ES-I3 (cell line): ENCODE measurements around the gene KRTAP21-1.

Source experiments
- H3K36me3 ChIP-seq: 2 replicates; pipeline ENCODE4 v1.6.1; 2013; ENCODE audit warnings: mild to moderate bottlenecking, low read length, control low read depth, moderate library complexity; ENCODE audit not compliant: insufficient read depth
- H3K4me1 ChIP-seq: 2 replicates; pipeline ENCODE4 v1.6.1; 2013; ENCODE audit warnings: mild to moderate bottlenecking, control low read depth, low read length; ENCODE audit not compliant: insufficient read depth
- H3K9ac ChIP-seq: 2 replicates; pipeline ENCODE4 v1.6.1; 2013; ENCODE audit warnings: low read depth, mild to moderate bottlenecking, low read length, moderate library complexity
- H3K9me3 ChIP-seq: 2 replicates; pipeline ENCODE4 v1.6.1; 2013; ENCODE audit warnings: mild to moderate bottlenecking, low read length, moderate library complexity; ENCODE audit not compliant: control insufficient read depth, insufficient read depth

The KRTAP21-1 gene

DNA sequence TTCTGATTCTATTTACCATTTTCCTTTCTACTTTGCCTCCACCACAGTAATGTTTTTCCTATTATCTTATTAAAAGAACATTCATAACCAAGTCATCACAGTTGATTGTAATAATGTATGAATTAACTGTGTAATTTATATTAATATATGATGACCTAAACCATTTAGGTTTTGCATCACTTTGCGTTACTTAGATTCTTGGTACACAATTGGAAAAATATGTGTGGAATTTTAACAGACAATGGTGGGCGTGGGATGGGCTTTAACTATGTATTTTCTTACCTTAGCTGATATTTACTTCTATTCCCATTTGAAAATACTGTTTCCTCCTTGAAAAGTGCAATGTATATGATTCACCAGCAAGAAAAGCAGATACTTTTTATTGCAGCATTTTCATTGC, 40.3 kb downstream of the KRTAP21-1 start:
- H3K9ac ChIP-seq, result no peak overlapping the region
- H3K9me3 ChIP-seq, result no peaks in the 10 kb centered on the region; the same call in 1 of the 2 replicates
- no peaks in the 10 kb centered on the region; the same call in 1 of the 2 replicates for H3K4me1 ChIP-seq
- H3K36me3 ChIP-seq, result no peaks in the 10 kb centered on the region

DNA sequence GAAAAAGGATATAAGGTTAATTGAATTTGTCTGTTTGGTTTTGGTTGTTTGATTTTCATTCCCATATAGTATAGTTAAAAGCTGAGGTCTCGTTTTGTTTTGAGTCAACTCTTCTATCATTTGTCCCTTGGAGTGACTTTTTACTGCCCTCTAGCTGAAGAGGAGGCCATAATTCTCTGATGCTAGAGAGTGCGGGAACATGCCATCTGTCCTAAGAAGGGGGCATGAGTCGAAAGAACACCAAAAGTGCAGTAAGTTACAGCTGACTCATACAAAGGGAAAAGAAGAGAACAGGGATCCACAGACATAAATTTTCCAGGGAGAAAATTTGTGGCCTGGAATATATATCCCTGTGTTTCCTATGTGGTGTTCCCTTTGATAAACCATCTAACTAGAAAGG, 40.8 kb downstream of the KRTAP21-1 start:
- H3K9me3 ChIP-seq, result no peaks in the 10 kb centered on the region; the same call in 1 of the 2 replicates
- H3K9ac ChIP-seq, result no peak overlapping the region
- no peaks in the 10 kb centered on the region; the same call in 1 of the 2 replicates for H3K4me1 ChIP-seq
- no peaks in the 10 kb centered on the region for H3K36me3 ChIP-seq

DNA sequence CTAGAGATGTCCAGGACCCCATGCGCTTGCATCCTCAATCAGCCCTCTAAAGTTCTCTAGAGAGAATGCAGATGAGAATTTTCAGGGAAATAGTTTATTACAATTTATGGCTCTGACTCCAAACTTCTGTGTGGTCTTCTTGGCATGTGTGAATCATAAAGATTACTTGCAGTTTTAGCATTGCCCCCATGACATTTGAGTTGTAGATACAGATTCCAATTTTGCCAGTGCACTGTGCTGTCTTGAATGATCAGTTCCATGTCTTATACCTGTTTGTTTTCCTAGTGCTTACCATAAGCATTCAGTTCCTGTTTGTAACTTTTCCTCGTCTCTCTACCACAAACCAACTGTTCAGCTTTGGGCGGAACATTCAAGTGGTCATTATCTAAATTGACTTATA, 41.5 kb downstream of the KRTAP21-1 start:
- H3K9ac ChIP-seq, result no peak overlapping the region
- no peaks in the 10 kb centered on the region for H3K36me3 ChIP-seq
- no peaks in the 10 kb centered on the region; the same call in 1 of the 2 replicates for H3K4me1 ChIP-seq
- H3K9me3 ChIP-seq, result no peaks in the 10 kb centered on the region; the same call in 1 of the 2 replicates

DNA sequence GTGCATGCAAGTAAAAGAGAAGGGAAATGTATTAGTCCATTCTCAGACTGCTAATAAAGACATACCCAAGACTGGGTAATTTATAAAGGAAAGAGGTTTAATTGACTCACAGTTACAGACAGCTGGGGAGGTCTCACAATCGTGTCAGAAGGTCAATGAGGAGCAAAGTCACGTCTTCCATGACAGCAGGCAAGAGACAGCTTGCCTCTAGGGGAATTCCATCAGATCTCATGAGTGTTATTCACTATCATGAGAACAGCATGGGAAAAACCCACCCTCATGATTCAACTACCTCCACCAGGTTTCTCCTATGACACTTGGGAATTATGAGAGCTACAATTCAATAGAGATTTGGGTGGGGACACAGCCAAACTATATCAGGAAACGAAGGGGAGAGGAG, 44.7 kb downstream of the KRTAP21-1 start:
- Histone ChIP-seq H3K9me3 (no peaks in the 10 kb centered on the region; the same call in 1 of the 2 replicates), H3K9ac (no peak overlapping the region), H3K4me1 (no peaks in the 10 kb centered on the region; the same call in 1 of the 2 replicates), H3K36me3 (no peaks in the 10 kb centered on the region)

DNA sequence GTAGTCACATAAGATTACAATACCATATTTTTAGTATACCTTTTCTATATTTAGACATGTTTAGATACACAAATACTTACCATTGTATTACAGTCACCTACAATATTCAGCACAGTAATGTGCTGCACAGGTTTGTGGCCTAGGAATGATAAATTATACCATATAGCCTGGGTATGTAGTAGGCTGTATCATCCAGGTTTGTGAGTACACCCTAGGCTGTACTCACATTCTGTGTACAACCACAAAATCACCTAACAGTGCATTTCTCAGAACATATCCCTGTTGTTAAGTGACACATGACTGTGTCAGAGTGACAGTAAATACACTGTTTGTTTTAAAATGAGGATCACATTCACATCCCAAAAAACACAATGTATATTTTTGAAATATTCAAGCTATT, 47.8 kb downstream of the KRTAP21-1 start:
- Histone ChIP-seq H3K36me3 (no peaks in the 10 kb centered on the region), H3K9me3 (no peaks in the 10 kb centered on the region; the same call in 1 of the 2 replicates), H3K9ac (no peak overlapping the region), H3K4me1 (no peaks in the 10 kb centered on the region)
